Erythroblast (primary cell): ENCODE measurements around the gene KCTD19.

Experiments
- GATA1 ChIP-seq: IDR thresholded peaks from 2 replicates; pipeline ENCODE4 v1.6.1; 2011; ENCODE audit warnings: low read depth, mild to moderate bottlenecking, control low read depth, low read length, moderate library complexity
- POLR2A ChIP-seq: IDR thresholded peaks from 2 replicates; pipeline ENCODE4 v1.6.1; 2011; ENCODE audit warnings: mild to moderate bottlenecking, low read length

DNA sequence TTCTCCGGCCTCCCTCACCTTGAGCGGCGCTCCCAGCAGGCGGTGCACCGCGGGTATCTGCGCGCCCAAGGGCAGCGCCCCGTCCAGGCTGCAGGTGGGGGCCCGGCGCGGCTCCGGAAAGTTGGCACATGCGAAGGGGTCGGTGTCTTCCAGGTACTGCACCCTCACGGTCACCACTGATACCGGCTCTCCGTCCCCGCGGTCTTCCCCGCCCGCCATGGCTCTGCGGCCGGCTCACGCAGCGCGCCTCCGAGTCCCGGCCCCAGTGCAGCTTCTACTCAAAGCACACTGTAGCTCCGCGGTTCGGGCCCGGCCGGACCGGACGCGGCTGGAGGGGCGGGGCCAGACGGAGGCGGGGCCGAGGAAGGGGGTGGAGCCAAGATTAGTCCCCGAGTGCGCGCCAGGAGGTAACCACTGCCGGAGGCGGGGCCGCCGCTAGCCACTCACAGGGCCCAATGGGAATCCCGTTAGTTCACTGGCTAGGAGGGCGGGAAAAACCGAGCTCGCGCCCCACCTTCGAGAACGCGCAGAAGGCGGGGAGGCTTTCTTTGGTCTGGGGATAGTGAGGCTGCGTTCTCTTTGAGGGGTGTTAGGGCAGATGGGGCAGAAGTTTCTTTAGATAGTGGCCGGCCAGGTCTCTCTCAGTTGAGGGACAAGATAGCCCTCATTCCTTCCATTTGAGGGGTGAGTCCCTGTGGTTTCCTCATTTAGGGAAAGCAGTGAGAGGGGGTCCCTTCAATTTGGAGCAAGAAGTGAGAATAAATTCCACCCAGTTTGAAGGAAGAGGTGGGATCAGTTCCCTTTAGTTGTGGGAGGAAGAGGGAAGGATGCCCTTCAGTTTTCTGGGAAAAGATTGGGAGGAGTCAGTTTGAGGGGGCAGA lies 79.1 kb downstream of the KCTD19 start, which contains the start of gene FHOD1:
- TF ChIP-seq POLR2A, result peak; percentile 70
- TF ChIP-seq GATA1, result no peak
